Gastroesophageal sphincter (tissue), 4 donors: ENCODE measurements around the gene CEP135. TPM values are rescaled to one million over a fixed set of nuclear protein-coding genes. Genes with fewer than 3 reads are reported as not detected.
"Not testable (repeated sequence)": the region's sequence is repeated elsewhere in the genome, so short reads cannot be mapped to it uniquely, and the experiment has no call there.

Experiments
- ATAC-seq: fragments of 150-250 bp; one replicate; pipeline ENCODE4 v1.9.1; 2016; ENCODE audit warnings: mild to moderate bottlenecking, moderate library complexity
- H3K27ac ChIP-seq, 4 donors: fragments of 200-600 bp; sonication (generic) in 3 of 4; 1 replicate in 3 of 4; 2 replicates in 1 of 4; pipeline ENCODE4 v1.5.1; 2016 to 2019
- H3K27me3 ChIP-seq: fragments of 200-600 bp; sonication (generic); one replicate; pipeline ENCODE4 v1.5.1; 2019
- H3K36me3 ChIP-seq, 2 donors: fragments of 200-600 bp; sonication (generic); one replicate each; pipeline ENCODE4 v1.5.1; 2019; ENCODE audit warnings: control low read depth in 1 of 2
- H3K4me1 ChIP-seq, 3 donors: fragments of 200-600 bp; sonication (generic); 1 replicate in 2 of 3; 2 replicates in 1 of 3; pipeline ENCODE4 v1.5.1; 2016 to 2019; ENCODE audit warnings: control low read depth in 2 of 3
- H3K4me3 ChIP-seq, 2 donors: fragments of 200-600 bp; sonication (generic); one replicate each; pipeline ENCODE4 v1.5.1; 2019; ENCODE audit warnings: mild to moderate bottlenecking in 1 of 2, moderate library complexity in 1 of 2
- H3K9me3 ChIP-seq, 3 donors: fragments of 200-600 bp; sonication (generic); one replicate each; pipeline ENCODE4 v1.5.1; 2017 to 2019; ENCODE audit warnings: control low read depth in 2 of 3
- CTCF ChIP-seq, 4 experiments: fragments of 200-600 bp in 2 of 4; fragments of 450-650 bp in 2 of 4; sonication (generic) in 1 of 4; IDR thresholded peaks; one replicate each; pipeline ENCODE4 v1.5.1; 2017 to 2019; ENCODE audit warnings: antibody characterized with exemption in 4 of 4, mild to moderate bottlenecking in 2 of 4, moderate library complexity in 2 of 4
- EP300 ChIP-seq: sonication (generic); formaldehyde crosslinking; IDR thresholded peaks from one replicate; pipeline ENCODE4 v1.6.1; 2017; ENCODE audit warnings: antibody characterized with exemption, mild to moderate bottlenecking
- POLR2A ChIP-seq, 2 donors: fragments of 450-650 bp; IDR thresholded peaks; one replicate each; pipeline ENCODE4 v1.6.1; 2017; ENCODE audit warnings: antibody characterized with exemption in 2 of 2, mild to moderate bottlenecking in 2 of 2, moderate library complexity in 1 of 2
- POLR2AphosphoS5 ChIP-seq: sonication (generic); formaldehyde crosslinking; IDR thresholded peaks from one replicate; pipeline ENCODE4 v1.6.1; 2017; ENCODE audit warnings: antibody characterized with exemption
- WGBS, 2 donors: methylation state at CpG; one replicate each; pipeline ENCODE4 v1.1.5; 2018; ENCODE audit warnings: low coverage in 1 of 2; 5-methylcytosine and 5-hydroxymethylcytosine counted together
- total RNA-seq, 4 donors: library from RNA; depleted of rRNA; stranded (reverse); fragments of >200 nt; gene quantifications; one replicate each; pipeline ENCODE4 v1.1.0, GENCODE V29; 2016

Gene CEP135
- total RNA-seq, 4 donors from 2014 or later, result 4.5 to 5.3 (median 4.7) TPM

- H3K4me1 ChIP-seq, result no peaks in the 10 kb centered on the region
- no peaks in the 10 kb centered on the region for H3K27me3 ChIP-seq
- 29 to 51% methylated on average over 3 to 4 of the region's 4 CpGs for WGBS, 2 donors
- no peak overlapping the region for H3K4me3 ChIP-seq
- H3K27ac ChIP-seq, result no peak overlapping the region
- ATAC-seq, result no peak
- no peaks in the 10 kb centered on the region for H3K9me3 ChIP-seq
- TF ChIP-seq EP300, result no peak
- no peak for TF ChIP-seq POLR2A (IDR thresholded peaks at IDR 0.05)
- TF ChIP-seq POLR2AphosphoS5, result no peak
- no peak for TF ChIP-seq CTCF (IDR thresholded peaks at IDR 0.05)
- H3K36me3 ChIP-seq, result no peaks in the 10 kb centered on the region
These were observed 113.9 kb downstream of the CEP135 start for GRCh38 chr4:56062526-56063145.

- WGBS, 2 donors, result 94% methylated on average over 2 of the region's 2 CpGs; no CpG with 5 or more reads in 1 of the 2 donors
- Histone ChIP-seq H3K27ac (no peak overlapping the region), H3K4me3 (no peak overlapping the region), H3K36me3 (no peaks in the 10 kb centered on the region), H3K27me3 (no peaks in the 10 kb centered on the region), H3K9me3 (no peaks in the 10 kb centered on the region), H3K4me1 (no peaks in the 10 kb centered on the region)
- TF ChIP-seq CTCF (IDR thresholded peaks at IDR 0.05) (no peak), POLR2AphosphoS5 (no peak), POLR2A (IDR thresholded peaks at IDR 0.05) (no peak), EP300 (no peak)
- ATAC-seq, result no peak
These were observed 117.7 kb downstream of the CEP135 start for GRCh38 chr4:56066493-56066892.

GRCh38 chr4:56067826-56068225 lies 119.1 kb downstream of the CEP135 start:
- H3K4me3 ChIP-seq, result no peak overlapping the region
- H3K36me3 ChIP-seq, result no peaks in the 10 kb centered on the region
- no peak overlapping the region for H3K27ac ChIP-seq
- 88 to 93% methylated on average over 5 of the region's 6 CpGs for WGBS, 2 donors
- no peaks in the 10 kb centered on the region for H3K4me1 ChIP-seq
- TF ChIP-seq EP300 (no peak), POLR2A (IDR thresholded peaks at IDR 0.05) (no peak), POLR2AphosphoS5 (no peak), CTCF (IDR thresholded peaks at IDR 0.05) (no peak)
- H3K9me3 ChIP-seq, result no peaks in the 10 kb centered on the region
- no peak for ATAC-seq
- H3K27me3 ChIP-seq, result no peaks in the 10 kb centered on the region

- not testable (repeated sequence) for H3K36me3 ChIP-seq, H3K9me3 ChIP-seq, H3K27ac ChIP-seq, H3K27me3 ChIP-seq, H3K4me3 ChIP-seq, H3K4me1 ChIP-seq, ATAC-seq
- WGBS, 2 donors, result 93 to 100% methylated on average over 3 of the region's 3 CpGs
These were observed 124.0 kb downstream of the CEP135 start for GRCh38 chr4:56072730-56073129.

GRCh38 chr4:56077676-56078075 lies 128.9 kb downstream of the CEP135 start:
- Histone ChIP-seq H3K27ac (no peak overlapping the region), H3K36me3 (no peaks in the 10 kb centered on the region), H3K9me3 (peaks cover 0 to 9% (median 0%) of the 10 kb centered on the region in 3 donors), H3K4me3 (no peak overlapping the region), H3K27me3 (no peaks in the 10 kb centered on the region), H3K4me1 (no peaks in the 10 kb centered on the region)
- WGBS, 2 donors, result 92 to 94% methylated on average over 2 of the region's 2 CpGs
- TF ChIP-seq EP300 (no peak), POLR2A (IDR thresholded peaks at IDR 0.05) (no peak), CTCF (IDR thresholded peaks at IDR 0.05) (no peak), POLR2AphosphoS5 (no peak)
- ATAC-seq, result no peak
